HepG2 (cell line): Measurements from ENCODE around the gene NXN. TPM values are rescaled to one million over a fixed set of nuclear protein-coding genes. Genes with fewer than 3 reads are reported as not detected.

Experiments used
- ARNT2 ChIP-seq: sonication (generic); formaldehyde crosslinking; IDR thresholded peaks from 2 replicates; pipeline ENCODE4 v1.8.0; 2022; ENCODE audit warnings: mild to moderate bottlenecking, low read depth, missing genetic modification reagents, moderate library complexity
- ATF1 ChIP-seq: IDR thresholded peaks from 2 replicates; pipeline ENCODE4 v1.6.1; 2016; ENCODE audit warnings: mild to moderate bottlenecking, control low read depth
- CBX2 ChIP-seq, 2 experiments: fragments of 200-600 bp in 1 of 2; sonication (generic); formaldehyde crosslinking in 1 of 2; IDR thresholded peaks; 2 replicates each; pipeline versions ENCODE4 v1.7.0 to v1.8.1; 2018 to 2022; ENCODE audit warnings: low read depth in 2 of 2, low read length in 1 of 2, mild to moderate bottlenecking in 1 of 2, missing genetic modification reagents in 1 of 2
- CREBL2 ChIP-seq: sonication (generic); formaldehyde crosslinking; IDR thresholded peaks from 2 replicates; pipeline ENCODE4 v1.8.1; 2023; ENCODE audit warnings: missing genetic modification reagents, mild to moderate bottlenecking, borderline replicate concordance
- CREM ChIP-seq, 2 experiments: sonication (generic) in 1 of 2; formaldehyde crosslinking in 1 of 2; IDR thresholded peaks; 2 replicates each; pipeline versions ENCODE4 v1.4.0 to v1.6.1; 2016 to 2020; ENCODE audit warnings: antibody characterized with exemption in 1 of 2, mild to moderate bottlenecking in 1 of 2, missing genetic modification reagents in 1 of 2
- GATAD2A ChIP-seq: IDR thresholded peaks from 2 replicates; pipeline ENCODE4 v1.6.1; 2016
- HDAC2 ChIP-seq: sonication (generic); formaldehyde crosslinking; IDR thresholded peaks from 2 replicates; pipeline ENCODE4 v1.4.0; 2020; ENCODE audit warnings: missing genetic modification reagents
- HNRNPL ChIP-seq: fragments of 200-400 bp; formaldehyde crosslinking; IDR thresholded peaks from 2 replicates; pipeline ENCODE4 v1.6.1; 2017; ENCODE audit warnings: mild to moderate bottlenecking, low read depth, low read length
- ISX ChIP-seq: sonication (generic); formaldehyde crosslinking; conservative IDR thresholded peaks from 2 replicates; pipeline ENCODE4 v1.5.0; 2020; ENCODE audit warnings: missing genetic modification reagents
- KDM2A ChIP-seq: sonication (generic); formaldehyde crosslinking; IDR thresholded peaks from 2 replicates; pipeline ENCODE4 v1.4.0; 2020; ENCODE audit warnings: low read depth, missing genetic modification reagents, borderline replicate concordance
- NFE2 ChIP-seq: sonication (generic); formaldehyde crosslinking; IDR thresholded peaks from 2 replicates; pipeline ENCODE4 v1.4.0; 2020; ENCODE audit warnings: missing genetic modification reagents
- NFRKB ChIP-seq: fragments of 450-650 bp; IDR thresholded peaks from 2 replicates; pipeline ENCODE4 v1.6.1; 2017
- PTBP1 ChIP-seq: fragments of 200-400 bp; formaldehyde crosslinking; IDR thresholded peaks from 2 replicates; pipeline ENCODE4 v1.6.1; 2018; ENCODE audit warnings: low read length, low read depth; ENCODE audit not compliant: poor library complexity, severe bottlenecking
- RERE ChIP-seq: IDR thresholded peaks from 2 replicates; pipeline ENCODE4 v1.6.1; 2016; ENCODE audit warnings: low read depth, missing genetic modification reagents, missing compliant biosample characterization
- ZBTB10 ChIP-seq: sonication (generic); formaldehyde crosslinking; IDR thresholded peaks from 2 replicates; pipeline ENCODE4 v1.4.0; 2020; ENCODE audit warnings: missing genetic modification reagents, borderline replicate concordance
- ZBTB14 ChIP-seq: sonication (generic); formaldehyde crosslinking; IDR thresholded peaks from 2 replicates; pipeline ENCODE4 v1.4.0; 2020; ENCODE audit warnings: missing genetic modification reagents
- ZNF468 ChIP-seq: sonication (generic); formaldehyde crosslinking; IDR thresholded peaks from 2 replicates; pipeline ENCODE4 v1.8.0; 2022; ENCODE audit warnings: mild to moderate bottlenecking, moderate library complexity, missing genetic modification reagents
- ZNF619 ChIP-seq: sonication (generic); formaldehyde crosslinking; IDR thresholded peaks from 2 replicates; pipeline ENCODE4 v1.4.0; 2020; ENCODE audit warnings: mild to moderate bottlenecking, missing genetic modification reagents
- ZNF737 ChIP-seq: sonication (generic); formaldehyde crosslinking; IDR thresholded peaks from 2 replicates; pipeline ENCODE4 v1.5.0; 2020; ENCODE audit warnings: missing genetic modification reagents, mild to moderate bottlenecking, borderline replicate concordance
- ZNF746 ChIP-seq: sonication (generic); formaldehyde crosslinking; IDR thresholded peaks from 2 replicates; pipeline ENCODE4 v1.8.0; 2022; ENCODE audit warnings: mild to moderate bottlenecking, missing genetic modification reagents
- ZNF816 ChIP-seq: sonication (generic); formaldehyde crosslinking; IDR thresholded peaks from 2 replicates; pipeline ENCODE4 v1.8.0; 2022; ENCODE audit warnings: missing genetic modification reagents, mild to moderate bottlenecking, borderline replicate concordance
- polyA plus RNA-seq, 8 experiments: library from polyadenylated mRNA; depleted of rRNA in 3 of 8; stranded (reverse) in 7 of 8; unstranded in 1 of 8; fragments of >200 nt; fragmentation: Illumina TruSeq in 4 of 8; extraction: Trizol in 4 of 8; gene quantifications; 2 replicates each; pipeline versions ENCODE4 v1.2.1 to v1.2.3, GENCODE V29; 2011 to 2016; ENCODE audit warnings: low read depth in 4 of 8, missing spikeins in 1 of 8, mixed read lengths in 1 of 8; ENCODE audit not compliant: insufficient read depth in 1 of 8
- total RNA-seq, 5 experiments: library from RNA; depleted of rRNA; stranded (reverse); fragments of >200 nt; fragmentation: Illumina TruSeq; extraction: Trizol; gene quantifications; 2 replicates each; pipeline ENCODE4 v1.2.3, GENCODE V29; 2016; ENCODE audit warnings: low read depth in 1 of 5

Gene NXN
- total and polyA plus RNA-seq, 2 of the 13 experiments (the other 11 are each of a cell fraction or from before 2014, with no cell fraction given): 22.2 to 24.3 TPM

- peak; percentile 55; the same call in 1 of the 2 replicates for TF ChIP-seq ZBTB14
- TF ChIP-seq NFRKB: no peak
- peak; percentile 63; the same call in 1 of the 2 replicates for TF ChIP-seq GATAD2A (CRISPR knock-in tag)
- TF ChIP-seq ZNF619 (CRISPR knock-in tag): no peak
- no peak for TF ChIP-seq HDAC2
- no peak for TF ChIP-seq NFE2 (CRISPR knock-in tag)
- TF ChIP-seq RERE: no peak; the same call in 1 of the 2 replicates
- peak; percentile 80; the same call in 1 of the 2 replicates for TF ChIP-seq KDM2A (CRISPR knock-in tag)
- TF ChIP-seq ZNF468 (CRISPR knock-in tag): no peak
- TF ChIP-seq CREBL2 (CRISPR knock-in tag): 0 out of 2 replicates have a peak, but pooled peaks have one; percentile 16
- TF ChIP-seq ARNT2 (CRISPR knock-in tag): peak; percentile 86
- TF ChIP-seq ATF1 (CRISPR knock-in tag): no peak
- TF ChIP-seq PTBP1: no peak
- TF ChIP-seq ZNF816: no peak
- no peak for TF ChIP-seq ZNF737 (CRISPR knock-in tag)
- TF ChIP-seq ZBTB10 (CRISPR knock-in tag): no peak
- no peak for TF ChIP-seq ISX (CRISPR knock-in tag)
- TF ChIP-seq CBX2 (IDR thresholded peaks at IDR 0.05; ENCODE audit: low read depth, low read length): no peak
- TF ChIP-seq CBX2 (CRISPR knock-in tag; IDR thresholded peaks at IDR 0.05; ENCODE audit: low read depth): peak; percentile 88; the same call in 1 of the 2 replicates
- TF ChIP-seq HNRNPL: no peak
- TF ChIP-seq ZNF746: no peak
- no peak for TF ChIP-seq CREM (IDR thresholded peaks at IDR 0.05)
- TF ChIP-seq CREM (CRISPR knock-in tag; IDR thresholded peaks at IDR 0.05): no peak
These were observed 227.5 kb downstream of the NXN start, which contains the start of gene GEMIN4 (continued) for GRCh38 chr17:752002-752619.
